ENCODE results near the gene OVOL2.
A peak's percentile ranks its signal among the peaks of the same experiment; 100 is the strongest.
"Not testable (repeated sequence)": the region's sequence is repeated elsewhere in the genome, so short reads cannot be mapped to it uniquely, and the experiment has no call there.

OVOL2 gene

DNA sequence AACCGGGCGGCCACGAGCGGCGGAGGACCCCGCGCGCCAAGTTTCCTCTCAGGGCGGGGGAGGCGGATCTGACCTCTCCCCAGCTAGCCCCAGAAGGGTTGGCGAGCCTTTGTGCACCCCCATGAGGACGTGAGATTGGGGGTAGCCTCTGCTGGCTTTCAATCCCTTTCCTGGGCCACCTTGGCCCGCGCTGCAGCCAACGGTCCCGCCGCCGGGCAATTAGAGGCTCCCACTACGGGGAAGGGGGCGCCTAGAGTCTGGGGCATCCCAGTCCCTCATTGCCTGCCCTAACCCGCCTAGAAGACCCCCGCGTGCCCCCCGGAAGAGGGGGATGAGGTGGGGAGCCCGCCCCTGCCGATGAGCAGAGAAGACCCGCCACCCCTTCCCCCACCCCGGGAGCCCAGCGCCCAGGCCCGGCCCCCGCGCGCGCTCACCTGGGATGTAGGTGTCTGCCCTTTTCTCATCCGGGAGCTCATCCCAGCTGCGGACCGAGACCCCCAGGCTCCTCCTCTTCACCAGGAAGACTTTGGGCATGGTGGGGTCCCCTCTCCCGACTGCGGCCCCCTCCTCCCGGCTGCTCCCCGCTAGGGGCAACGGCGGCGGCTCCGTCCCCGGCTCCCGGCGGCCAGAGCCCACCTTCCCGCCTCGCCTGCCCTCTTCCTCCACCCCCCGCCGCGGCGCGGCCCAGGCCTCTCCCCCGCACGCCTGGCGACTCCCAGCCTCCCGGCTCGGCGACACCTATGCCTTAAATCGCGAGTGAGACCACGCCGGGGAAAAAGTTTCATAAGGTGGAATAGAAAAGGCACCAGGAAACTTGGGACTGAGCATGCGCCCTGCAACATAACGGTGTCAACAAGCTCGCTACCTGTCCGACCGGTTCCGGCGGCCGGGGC is at the start of gene OVOL2:
OVOL2 (minus strand) TSS at position 816 of the 893 bp plus-strand sequence; CDS start at position 534, 282 bp downstream.
- Histone ChIP-seq H3K4me3 (peak within 1 kb of the TSS; percentile 66), H3K27ac (no peak within 1 kb of the TSS), H3K4me1 (peaks cover 11% of the 10 kb centered on the region), H3K27me3 (peaks cover 70% of the 10 kb centered on the region), H3K4me2 (peak within 1 kb of the TSS; percentile 86), H3K9me3 (peaks cover 27% of the 10 kb centered on the region), H3K9ac (no peak within 1 kb of the TSS), H4K20me1 (peaks cover 21% of the 10 kb centered on the region; the same call in 1 of the 2 replicates), H3K36me3 (no peaks in the 10 kb centered on the region)
- no peak for TF ChIP-seq Cebpa-rat (IDR thresholded peaks at IDR 0.05)

DNA sequence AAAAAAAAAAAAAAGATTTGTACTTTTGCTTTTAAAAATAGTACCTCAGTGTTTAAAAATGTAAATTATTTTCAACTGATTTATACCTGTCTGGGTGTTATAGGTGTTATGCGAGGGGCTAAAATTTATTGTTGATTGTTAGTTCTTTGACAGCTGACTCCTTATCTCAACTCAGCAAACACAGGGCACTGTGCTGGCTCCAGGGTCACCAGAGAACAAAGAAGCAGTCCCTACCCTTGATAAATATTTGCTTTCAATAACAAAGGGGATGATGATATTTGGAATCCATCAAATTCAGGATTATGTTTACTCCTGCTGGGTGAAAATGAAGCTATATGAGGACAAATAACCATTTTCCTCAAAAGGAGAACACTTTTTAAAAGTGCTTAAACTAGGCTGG is 45.8 kb upstream of the OVOL2 start:
- Histone ChIP-seq H3K9ac (no peak overlapping the region), H4K20me1 (no peaks in the 10 kb centered on the region), H3K4me3 (no peak overlapping the region), H3K9me3 (0 out of 2 replicates have a peak, but pooled peaks cover 5% of the 10 kb centered on the region), H3K4me2 (no peak overlapping the region), H3K27me3 (no peaks in the 10 kb centered on the region), H3K4me1 (no peaks in the 10 kb centered on the region), H3K36me3 (no peaks in the 10 kb centered on the region), H3K27ac (no peak overlapping the region)
- TF ChIP-seq Cebpa-rat (IDR thresholded peaks at IDR 0.05) = no peak

DNA sequence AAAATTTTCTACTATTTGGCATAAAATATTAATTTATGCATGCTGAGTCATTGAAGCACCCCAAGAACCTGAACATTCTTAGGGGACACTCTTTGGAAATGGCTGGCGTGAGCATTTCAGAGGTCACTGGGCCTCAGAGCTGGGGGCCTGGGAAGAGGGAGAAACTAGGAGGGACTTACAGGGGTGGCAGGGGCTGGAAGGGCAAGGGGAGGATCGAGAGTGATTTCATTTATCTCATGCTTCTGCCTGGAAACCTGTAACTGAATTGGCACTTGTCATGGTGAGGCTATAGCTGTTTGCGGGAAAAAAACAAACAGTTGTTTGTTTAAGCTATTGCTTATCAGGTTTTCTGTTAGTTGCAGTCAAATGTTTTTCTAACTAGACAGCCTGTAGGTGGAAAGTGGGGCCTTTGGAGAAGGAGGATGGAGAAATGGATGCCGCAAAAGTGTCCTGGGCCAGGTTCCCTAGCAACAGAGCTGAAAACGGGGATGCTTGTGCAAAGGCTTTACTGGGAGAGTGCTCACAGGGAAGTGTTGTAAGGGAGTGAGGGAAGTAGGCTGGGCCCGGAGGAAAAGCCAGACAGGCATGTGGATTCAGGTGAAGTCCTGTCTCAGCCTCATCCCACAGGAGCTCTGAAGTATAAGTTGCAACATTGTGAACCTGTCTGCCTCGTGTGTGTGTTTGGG is 43.6 kb upstream of the OVOL2 start:
- no peak overlapping the region for H3K27ac ChIP-seq
- H3K4me2 ChIP-seq = no peak overlapping the region
- no peak for TF ChIP-seq Cebpa-rat (IDR thresholded peaks at IDR 0.05)
- no peaks in the 10 kb centered on the region for H3K4me1 ChIP-seq
- H3K27me3 ChIP-seq = no peaks in the 10 kb centered on the region
- H3K4me3 ChIP-seq = no peak overlapping the region
- no peak overlapping the region for H3K9ac ChIP-seq
- H3K9me3 ChIP-seq = no peaks in the 10 kb centered on the region
- no peaks in the 10 kb centered on the region for H4K20me1 ChIP-seq
- H3K36me3 ChIP-seq = no peaks in the 10 kb centered on the region

DNA sequence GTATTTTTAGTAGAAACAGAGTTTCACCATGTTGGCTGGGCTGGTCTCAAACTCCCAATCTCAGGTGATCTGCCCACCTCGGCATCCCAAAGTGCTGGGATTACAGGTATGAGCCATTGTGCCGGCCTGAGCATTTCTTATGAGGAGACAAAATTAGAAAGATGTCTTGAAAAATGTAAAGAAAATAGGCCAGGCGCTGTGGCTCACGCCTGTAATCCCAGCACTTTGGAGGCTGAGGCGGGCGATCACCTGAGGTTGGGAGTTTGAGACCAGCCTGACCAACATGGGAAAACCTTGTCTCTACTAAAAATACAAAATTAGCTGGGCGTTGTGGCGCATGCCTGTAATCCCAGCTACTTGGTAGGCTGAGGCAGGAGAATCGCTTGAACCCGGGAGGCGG is 42.9 kb upstream of the OVOL2 start:
- H3K27ac ChIP-seq, H3K4me1 ChIP-seq, H3K36me3 ChIP-seq, H3K27me3 ChIP-seq, H3K4me2 ChIP-seq, H4K20me1 ChIP-seq, H3K4me3 ChIP-seq, H3K9me3 ChIP-seq, H3K9ac ChIP-seq: not testable (repeated sequence)

DNA sequence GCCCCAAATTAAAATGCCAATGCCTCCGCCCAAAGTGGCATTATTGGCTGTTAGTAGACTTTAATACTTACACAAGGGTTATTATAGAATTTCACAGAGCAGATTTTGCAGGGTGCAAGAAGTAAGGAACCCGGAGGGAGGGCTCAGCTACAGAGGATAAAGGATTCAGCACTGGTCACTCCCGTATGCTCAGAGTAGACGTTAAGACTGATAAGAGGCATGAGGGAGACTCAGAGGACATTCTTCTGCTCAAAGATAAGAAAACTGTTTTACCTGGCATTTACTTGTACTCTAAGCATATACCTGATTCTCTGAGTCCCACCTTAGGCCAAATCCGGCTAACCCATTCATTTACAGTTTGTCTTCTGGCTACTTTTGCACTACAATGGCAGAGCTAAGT is 36.5 kb upstream of the OVOL2 start:
- H3K27me3 ChIP-seq = no peaks in the 10 kb centered on the region

DNA sequence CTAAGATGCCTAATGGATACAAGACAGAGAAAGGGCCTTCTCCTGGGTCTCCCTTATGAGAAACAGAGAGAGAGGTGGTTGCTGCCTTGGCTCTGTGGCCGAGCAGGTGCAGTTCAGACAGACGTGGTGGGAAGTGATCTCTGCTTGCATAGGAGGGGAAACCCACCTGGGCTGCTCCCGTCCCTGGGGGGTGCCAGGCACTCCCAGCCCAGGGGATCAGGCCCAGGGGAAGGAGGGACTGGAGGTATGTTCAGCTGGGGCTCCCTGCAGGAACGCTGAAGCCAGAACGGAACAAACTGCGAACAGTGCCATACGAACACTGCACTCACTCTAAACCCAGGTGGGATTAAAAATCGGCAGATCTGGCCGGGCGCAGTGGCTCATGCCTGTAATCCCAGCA is 35.7 kb upstream of the OVOL2 start:
- H4K20me1 ChIP-seq = no peaks in the 10 kb centered on the region
- no peaks in the 10 kb centered on the region for H3K9me3 ChIP-seq
- H3K27ac ChIP-seq = no peak overlapping the region
- H3K4me3 ChIP-seq = no peak overlapping the region
- H3K4me2 ChIP-seq = no peak overlapping the region
- no peaks in the 10 kb centered on the region for H3K27me3 ChIP-seq
- no peak overlapping the region for H3K9ac ChIP-seq
- H3K4me1 ChIP-seq = no peaks in the 10 kb centered on the region
- TF ChIP-seq Cebpa-rat (IDR thresholded peaks at IDR 0.05) = no peak
- H3K36me3 ChIP-seq = no peaks in the 10 kb centered on the region

More for the DNA sequence above, 36.5 kb upstream of the OVOL2 start:
- Histone ChIP-seq H3K27ac (no peak overlapping the region), H4K20me1 (no peaks in the 10 kb centered on the region), H3K9ac (no peak overlapping the region), H3K4me1 (no peaks in the 10 kb centered on the region), H3K9me3 (no peaks in the 10 kb centered on the region), H3K4me2 (no peak overlapping the region), H3K4me3 (no peak overlapping the region), H3K36me3 (no peaks in the 10 kb centered on the region)
- no peak for TF ChIP-seq Cebpa-rat (IDR thresholded peaks at IDR 0.05)

DNA sequence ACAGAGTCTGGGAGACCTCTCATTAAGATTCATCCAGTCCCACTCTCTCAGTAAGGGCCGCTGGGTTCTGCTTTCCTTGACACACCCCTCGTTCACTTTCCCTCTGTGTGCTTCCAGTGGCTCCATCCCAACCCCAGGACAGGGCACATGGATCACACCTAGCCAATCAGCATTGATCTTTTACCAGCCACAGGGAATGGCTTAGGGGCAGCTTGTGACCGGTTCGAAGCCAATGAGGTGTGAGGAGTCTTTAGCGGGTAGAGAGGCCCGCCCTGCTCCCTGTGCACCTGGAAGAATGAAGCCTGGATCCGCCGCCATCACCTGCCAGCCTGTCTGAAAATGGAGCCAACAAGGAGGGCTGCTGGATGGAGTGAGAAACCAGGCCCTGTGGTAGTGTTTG is 35.2 kb upstream of the OVOL2 start:
- Histone ChIP-seq H3K9ac (no peak overlapping the region), H3K27me3 (no peaks in the 10 kb centered on the region), H3K27ac (no peak overlapping the region), H3K4me3 (no peak overlapping the region), H3K36me3 (no peaks in the 10 kb centered on the region), H3K4me2 (no peak overlapping the region), H4K20me1 (no peaks in the 10 kb centered on the region), H3K9me3 (no peaks in the 10 kb centered on the region), H3K4me1 (no peaks in the 10 kb centered on the region)
- no peak for TF ChIP-seq Cebpa-rat (IDR thresholded peaks at IDR 0.05)

DNA sequence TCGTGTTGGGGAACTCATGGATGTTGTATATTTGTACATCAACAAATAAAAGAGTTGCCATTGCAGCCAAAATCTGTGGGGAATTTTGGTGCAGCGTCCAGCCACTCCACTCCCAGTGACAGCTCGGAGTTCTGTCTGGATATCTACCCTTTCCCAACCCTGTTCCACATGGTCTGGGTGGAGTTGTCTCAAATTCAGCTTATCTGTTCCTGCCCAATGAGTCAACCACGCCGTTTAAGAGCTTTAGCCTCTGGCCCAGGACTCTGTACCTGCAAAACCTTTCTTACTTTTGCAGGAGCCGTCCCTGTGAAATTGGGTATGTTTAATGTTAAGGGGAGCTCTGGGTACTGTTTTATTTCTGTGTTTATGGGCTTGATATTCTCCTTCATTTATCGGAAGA is 33.9 kb upstream of the OVOL2 start:
- no peaks in the 10 kb centered on the region for H3K36me3 ChIP-seq
- H3K27me3 ChIP-seq = no peaks in the 10 kb centered on the region
- H3K9me3 ChIP-seq = no peaks in the 10 kb centered on the region
- TF ChIP-seq Cebpa-rat (IDR thresholded peaks at IDR 0.05) = no peak
- H3K27ac ChIP-seq = no peak overlapping the region
- H3K4me2 ChIP-seq = no peak overlapping the region
- H3K9ac ChIP-seq = no peak overlapping the region
- no peak overlapping the region for H3K4me3 ChIP-seq
- H4K20me1 ChIP-seq = no peaks in the 10 kb centered on the region
- no peaks in the 10 kb centered on the region for H3K4me1 ChIP-seq

DNA sequence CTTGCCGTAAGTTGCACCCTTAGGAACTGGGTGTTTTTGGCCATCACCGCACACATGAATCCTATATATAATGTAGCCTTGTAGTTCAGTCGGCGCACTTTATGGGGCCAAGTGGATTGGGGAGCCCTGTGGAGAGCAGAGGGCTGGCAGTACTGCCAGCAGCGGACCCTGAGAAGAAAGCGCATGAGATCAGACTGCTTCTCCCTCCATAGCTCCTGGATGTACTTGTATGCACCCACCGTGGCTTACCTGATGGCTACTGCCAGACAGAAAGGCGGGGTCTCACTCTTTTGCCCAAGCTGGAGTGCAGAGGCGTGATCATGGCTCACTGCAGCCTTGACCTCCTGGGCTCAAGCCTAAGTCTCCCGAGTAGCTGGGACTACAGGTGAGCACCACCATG is 32.8 kb upstream of the OVOL2 start:
- TF ChIP-seq Cebpa-rat (IDR thresholded peaks at IDR 0.05) = no peak
- H4K20me1 ChIP-seq = no peaks in the 10 kb centered on the region

DNA sequence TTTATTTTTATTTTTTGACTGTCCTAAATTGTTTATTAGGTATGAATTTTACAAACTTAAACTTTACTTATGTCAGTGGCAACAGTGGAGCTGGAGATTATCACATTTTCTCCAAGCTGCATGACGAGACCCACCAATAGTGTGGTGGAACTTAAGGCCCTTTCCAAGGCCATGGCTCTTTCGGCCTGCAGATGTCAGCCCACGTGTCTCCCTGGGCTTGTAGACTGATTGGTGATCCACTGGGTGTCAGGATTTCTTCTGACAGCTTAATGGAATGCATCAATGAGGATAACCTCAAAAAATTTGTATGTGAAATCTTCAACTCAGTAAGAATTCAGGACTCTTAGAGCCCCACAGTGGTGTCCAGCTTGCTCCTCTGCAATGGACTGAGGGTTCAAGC is 32.3 kb upstream of the OVOL2 start:
- Histone ChIP-seq H3K27ac (no peak overlapping the region), H3K27me3 (no peaks in the 10 kb centered on the region), H3K4me2 (no peak overlapping the region), H3K9ac (no peak overlapping the region), H3K4me1 (no peaks in the 10 kb centered on the region), H4K20me1 (no peaks in the 10 kb centered on the region), H3K4me3 (no peak overlapping the region), H3K36me3 (no peaks in the 10 kb centered on the region), H3K9me3 (no peaks in the 10 kb centered on the region)
- no peak for TF ChIP-seq Cebpa-rat (IDR thresholded peaks at IDR 0.05)

More for the DNA sequence above, 32.8 kb upstream of the OVOL2 start:
- Histone ChIP-seq H3K4me1 (no peaks in the 10 kb centered on the region), H3K36me3 (no peaks in the 10 kb centered on the region), H3K4me3 (no peak overlapping the region), H3K4me2 (no peak overlapping the region), H3K27ac (no peak overlapping the region), H3K27me3 (no peaks in the 10 kb centered on the region), H3K9ac (no peak overlapping the region), H3K9me3 (no peaks in the 10 kb centered on the region)

DNA sequence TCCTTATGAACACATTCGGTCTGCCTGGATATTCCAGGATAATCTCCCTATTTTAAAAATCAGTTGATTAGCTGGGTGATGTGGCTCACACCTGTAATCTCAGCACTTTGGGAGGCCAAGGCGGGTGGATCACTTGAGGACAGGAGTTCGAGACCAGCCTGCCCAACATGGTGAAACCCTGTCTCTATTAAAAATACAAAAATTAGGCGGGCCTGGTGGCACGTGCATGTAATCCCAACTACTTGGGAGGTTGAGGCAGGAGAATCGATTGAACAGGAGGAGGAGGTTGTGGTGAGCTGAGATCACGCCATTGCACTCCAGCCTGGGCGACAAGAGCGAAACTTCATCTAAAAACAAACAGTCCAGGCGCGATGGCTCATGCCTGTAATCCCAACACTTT is 31.1 kb upstream of the OVOL2 start:
- H3K9me3 ChIP-seq, H3K4me1 ChIP-seq, H4K20me1 ChIP-seq, H3K4me3 ChIP-seq, H3K4me2 ChIP-seq, H3K9ac ChIP-seq, H3K27ac ChIP-seq, H3K36me3 ChIP-seq, H3K27me3 ChIP-seq: not testable (repeated sequence)

DNA sequence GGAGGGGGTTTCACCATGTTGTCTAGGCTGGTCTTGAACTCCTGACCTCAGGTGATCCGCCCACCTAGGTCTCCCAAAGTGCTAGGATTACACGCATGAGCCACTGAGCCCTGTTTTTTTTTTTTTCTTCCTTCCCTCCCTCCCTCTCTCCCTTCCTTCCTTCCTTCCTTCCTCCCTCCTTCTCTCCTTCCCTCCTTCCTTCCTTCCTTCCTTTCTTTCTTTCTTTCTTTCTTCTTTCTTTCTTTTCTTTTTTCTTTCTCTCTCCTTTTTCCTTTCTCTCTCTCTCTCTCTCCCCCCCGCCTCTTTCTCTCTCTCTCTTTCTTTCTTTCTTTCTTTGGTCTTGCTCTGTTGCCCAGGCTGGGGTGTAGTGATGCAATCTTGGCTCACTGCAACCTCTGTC is 30.6 kb upstream of the OVOL2 start:
- H3K9me3 ChIP-seq, H4K20me1 ChIP-seq, H3K27me3 ChIP-seq, H3K4me1 ChIP-seq, H3K9ac ChIP-seq, H3K4me2 ChIP-seq, H3K4me3 ChIP-seq, H3K27ac ChIP-seq, H3K36me3 ChIP-seq: not testable (repeated sequence)
